H1 (cell line): Measurements from ENCODE around the gene MYOM3. TPM values are rescaled to one million over a fixed set of nuclear protein-coding genes. Genes with fewer than 3 reads are reported as not detected.

Experiments used
- BACH1 ChIP-seq: IDR thresholded peaks from 2 replicates; pipeline ENCODE4 v1.6.1; 2012; ENCODE audit warnings: low read length, improper control_type of control experiment
- GABPA ChIP-seq: IDR thresholded peaks from 2 replicates; pipeline ENCODE4 v1.6.1; 2011; ENCODE audit warnings: mild to moderate bottlenecking, low read length, moderate library complexity, borderline replicate concordance; ENCODE audit not compliant: insufficient read depth
- KDM1A ChIP-seq: fragments of 200-600, 300-600 bp; sonication (generic); IDR thresholded peaks from 2 replicates; pipeline ENCODE4 v1.7.1; 2016; ENCODE audit warnings: mild to moderate bottlenecking, low read length, borderline replicate concordance
- KDM5A ChIP-seq: fragments of 200-600 bp; IDR thresholded peaks from 2 replicates; pipeline ENCODE4 v1.7.1; 2012; ENCODE audit warnings: mild to moderate bottlenecking, low read length, inconsistent platforms, mixed read lengths
- POU5F1 ChIP-seq: IDR thresholded peaks from 2 replicates; pipeline ENCODE4 v1.6.1; 2011; ENCODE audit warnings: low read depth, mild to moderate bottlenecking, low read length, moderate library complexity
- RXRA ChIP-seq: IDR thresholded peaks from 2 replicates; pipeline ENCODE4 v1.6.1; 2011; ENCODE audit warnings: low read depth, mild to moderate bottlenecking, low read length, moderate library complexity; ENCODE audit not compliant: insufficient read depth
- SIN3A ChIP-seq, 2 experiments: IDR thresholded peaks in 1 of 2; conservative IDR thresholded peaks in 1 of 2; 2 replicates each; pipeline ENCODE4 v1.6.1; 2011 to 2012; ENCODE audit warnings: low read length in 2 of 2, improper control_type of control experiment in 1 of 2, low read depth in 1 of 2, mild to moderate bottlenecking in 1 of 2
- polyA plus RNA-seq, 7 experiments: library from polyadenylated mRNA; depleted of rRNA in 3 of 7; stranded (reverse) in 5 of 7; unstranded in 2 of 7; fragments of >200 nt in 5 of 7; fragments of 200-250 nt in 2 of 7; gene quantifications; 1 replicate in 5 of 7; 2 replicates in 1 of 7; 4 replicates in 1 of 7; pipeline versions ENCODE4 v1.2.1 to v1.2.3, GENCODE V29; 2011 to 2013; ENCODE audit warnings: missing spikeins in 2 of 7, mixed read lengths in 2 of 7
- total RNA-seq: library from RNA; stranded (reverse); fragmentation: NEBNext Ultra II Directional; extraction: Animal tissue kit (Norgen Biotek cat#: 25700); gene quantifications from 2 replicates; pipeline ENCODE4 v1.2.1, GENCODE V29; 2021

The MYOM3 gene
- total and polyA plus RNA-seq, 2 of the 8 experiments (the other 6 are each of a cell fraction or from before 2014, with no cell fraction given), result 0.08 to 0.09 TPM

DNA sequence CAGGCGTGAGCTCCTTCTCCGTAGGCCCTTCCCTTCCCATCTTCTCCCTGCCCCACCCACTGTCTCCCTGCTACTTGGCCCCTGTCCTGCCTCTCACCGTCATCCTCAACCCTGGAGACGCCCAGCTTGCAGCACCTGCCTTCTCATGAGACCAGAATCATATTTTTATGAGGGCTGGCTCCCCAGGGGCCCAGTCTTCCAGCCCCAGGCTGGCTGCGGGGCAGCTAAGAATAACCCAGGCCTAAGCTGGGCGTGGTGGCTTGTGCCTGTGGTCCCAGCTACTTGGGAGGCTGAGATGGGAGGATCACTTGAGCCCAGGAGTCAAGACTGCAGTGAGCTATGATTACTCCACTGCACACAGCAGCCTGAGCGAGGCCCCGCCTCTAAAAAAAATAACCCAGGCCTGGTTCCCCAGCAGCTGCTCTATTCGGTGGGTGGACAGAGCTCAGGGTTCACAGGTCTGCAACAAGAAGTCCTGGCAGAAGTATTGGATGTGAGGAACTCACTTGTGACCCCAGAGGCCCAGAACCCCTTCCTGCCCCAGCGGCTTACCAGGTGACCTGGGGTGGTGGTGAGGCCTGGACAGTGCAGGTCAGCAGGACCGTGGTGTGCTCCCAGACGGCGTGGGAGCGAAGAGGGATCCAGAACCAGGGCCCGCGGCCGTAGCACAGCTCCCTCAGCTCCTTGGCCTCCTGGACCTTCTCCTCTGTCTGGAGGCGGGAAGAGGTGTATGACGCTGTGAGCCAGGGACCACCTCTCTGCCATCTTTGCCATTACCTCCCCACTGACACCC, 6.4 kb downstream of the MYOM3 start (continued):
- TF ChIP-seq RXRA (no peak), KDM1A (no peak), BACH1 (no peak), GABPA (no peak), SIN3A (conservative IDR thresholded peaks at IDR 0.05 in 1 of 2, IDR thresholded peaks at IDR 0.05 in 1 of 2; ENCODE audit: low read depth in 1 of 2, low read length in 2 of 2) (no peak), POU5F1 (no peak), KDM5A (no peak)
